ENCODE data around the gene MEPCE. TPM values are rescaled to one million over a fixed set of nuclear protein-coding genes. Genes with fewer than 3 reads are reported as not detected.

MEPCE gene
- total RNA-seq, 1 experiment from 2014 or later: 30.9 TPM

- no peak for DNase-seq (ENCODE audit: extremely low read depth, low read depth)
Observed at GRCh38 chr7:100456562-100456961, 26.9 kb downstream of the MEPCE start.

- DNase-seq (ENCODE audit: extremely low read depth, low read depth): no peak
Observed at GRCh38 chr7:100457033-100457432, 27.4 kb downstream of the MEPCE start.

- DNase-seq (ENCODE audit: extremely low read depth, low read depth): no peak
Observed at GRCh38 chr7:100464210-100464660, 34.6 kb downstream of the MEPCE start, which contains the start of gene SPACDR. SPACDR (minus strand) TSS chr7:100464260; CDS start chr7:100464025, 235 bp downstream.

- DNase-seq (ENCODE audit: extremely low read depth, low read depth): no peak
Observed at GRCh38 chr7:100464791-100465190, 35.2 kb downstream of the MEPCE start.

GRCh38 chr7:100465299-100465698 is 35.7 kb downstream of the MEPCE start:
- DNase-seq (ENCODE audit: extremely low read depth, low read depth): no peak

- DNase-seq (ENCODE audit: extremely low read depth, low read depth): peak; percentile 59
Observed at GRCh38 chr7:100465702-100466311, 36.2 kb downstream of the MEPCE start.

- no peak for DNase-seq (ENCODE audit: extremely low read depth, low read depth)
Observed at GRCh38 chr7:100466653-100467605, 37.3 kb downstream of the MEPCE start.

- DNase-seq (ENCODE audit: extremely low read depth, low read depth): no peak
Observed at GRCh38 chr7:100467638-100468373, 38.2 kb downstream of the MEPCE start.

- peak; percentile 63 for DNase-seq (ENCODE audit: extremely low read depth, low read depth)
Observed at GRCh38 chr7:100469227-100470044, 39.8 kb downstream of the MEPCE start.

- no peak for DNase-seq (ENCODE audit: extremely low read depth, low read depth)
Observed at GRCh38 chr7:100471021-100471420, 41.4 kb downstream of the MEPCE start.

- DNase-seq (ENCODE audit: extremely low read depth, low read depth): no peak
Observed at GRCh38 chr7:100472121-100472851, 42.7 kb downstream of the MEPCE start.

- no peak for DNase-seq (ENCODE audit: extremely low read depth, low read depth)
Observed at GRCh38 chr7:100472854-100473499, 43.3 kb downstream of the MEPCE start.

- no peak for DNase-seq (ENCODE audit: extremely low read depth, low read depth)
Observed at GRCh38 chr7:100475549-100475948, 45.9 kb downstream of the MEPCE start.

- DNase-seq (ENCODE audit: extremely low read depth, low read depth): no peak
Observed at GRCh38 chr7:100476101-100476780, 46.6 kb downstream of the MEPCE start.

GRCh38 chr7:100476903-100477870 is 47.6 kb downstream of the MEPCE start:
- no peak for DNase-seq (ENCODE audit: extremely low read depth, low read depth)

- no peak for DNase-seq (ENCODE audit: extremely low read depth, low read depth)
Observed at GRCh38 chr7:100477871-100478267, 48.2 kb downstream of the MEPCE start.

GRCh38 chr7:100478958-100479660 is 49.5 kb downstream of the MEPCE start, which contains the start of gene TSC22D4:
TSC22D4 (minus strand) TSS chr7:100479214; CDS start chr7:100478038, 1,176 bp downstream.
- peak; percentile 82 for DNase-seq (ENCODE audit: extremely low read depth, low read depth)
